Measurements from ENCODE around the gene CNN2. TPM values are rescaled to one million over a fixed set of nuclear protein-coding genes. Genes with fewer than 3 reads are reported as not detected.
A peak's percentile ranks its signal among the peaks of the same experiment; 100 is the strongest.

The CNN2 gene
- total RNA-seq, 2 experiments from 2014 or later = 123 to 130 TPM

DNA sequence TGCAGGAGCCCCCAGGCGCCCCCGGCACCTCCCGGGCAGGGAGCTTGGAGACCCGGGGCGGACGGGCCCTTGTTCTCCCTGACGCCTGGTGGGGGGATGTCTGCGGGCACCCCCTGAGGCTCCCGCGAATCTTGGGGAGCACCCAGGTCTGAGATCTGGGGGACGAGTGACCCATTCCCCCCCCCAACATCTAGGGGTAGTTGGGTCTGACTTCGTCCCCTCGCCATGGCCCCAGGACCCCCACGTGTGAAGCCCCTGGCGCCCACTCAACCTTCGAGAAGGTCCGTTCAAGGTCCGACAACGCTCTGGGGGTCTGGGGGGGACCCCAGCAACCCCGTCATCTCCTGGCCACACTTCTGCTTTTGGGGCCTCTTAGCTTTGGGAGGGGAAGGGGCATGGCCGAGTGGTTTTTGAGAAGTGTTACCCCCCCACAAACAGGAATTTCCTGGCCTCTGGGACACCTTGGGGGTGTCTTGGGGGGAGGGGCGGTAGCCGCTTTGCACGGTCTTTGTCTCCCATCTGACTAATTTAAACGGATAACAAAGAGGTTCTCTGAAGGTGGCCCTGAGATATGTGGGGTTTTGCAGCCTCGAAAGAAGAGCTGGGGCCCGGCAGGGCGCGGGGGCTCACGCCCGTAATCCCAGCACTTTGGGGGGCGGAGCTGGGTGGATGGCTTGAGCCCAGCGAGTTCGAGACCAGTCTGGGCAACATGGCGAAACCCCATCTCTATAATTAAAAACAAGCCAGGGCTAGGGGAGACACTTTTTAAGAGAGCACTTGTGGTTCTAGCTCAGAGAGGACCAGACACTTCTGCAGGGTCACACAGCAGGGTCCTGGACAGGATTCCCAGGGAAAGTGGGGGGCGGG, 608 bp downstream of the CNN2 start:
- peak overlapping the region; percentile 92 for H3K4me3 Mint-ChIP-seq
- H3K4me1 Mint-ChIP-seq (ENCODE audit: low read depth) = peaks cover 25% of the 10 kb centered on the region
- DNase-seq = peak; percentile 44
- ChIA-PET CTCF (interaction anchor here (0.8 to 2.1 kb wide), 4 partner anchors 37 to 239 kb away, joined by 3 to 8 read pairs (median 4); partner anchors contain the start of gene ARHGAP45), POLR2A (interaction anchor here (0.6 to 5.4 kb wide), 7 partner anchors 12 to 107 kb away, joined by 3 to 23 read pairs (median 3); partner anchors contain the start of genes ABCA7 and ARHGAP45)
- H3K27me3 Mint-ChIP-seq = no peaks in the 10 kb centered on the region
- no peaks in the 10 kb centered on the region for H3K9me3 Mint-ChIP-seq
- peak overlapping the region; percentile 86 for H3K27ac Mint-ChIP-seq
- H3K36me3 Mint-ChIP-seq = peaks cover 13% of the 10 kb centered on the region
- intact Hi-C loops (cut with micrococcal nuclease) = no loop called here

DNA sequence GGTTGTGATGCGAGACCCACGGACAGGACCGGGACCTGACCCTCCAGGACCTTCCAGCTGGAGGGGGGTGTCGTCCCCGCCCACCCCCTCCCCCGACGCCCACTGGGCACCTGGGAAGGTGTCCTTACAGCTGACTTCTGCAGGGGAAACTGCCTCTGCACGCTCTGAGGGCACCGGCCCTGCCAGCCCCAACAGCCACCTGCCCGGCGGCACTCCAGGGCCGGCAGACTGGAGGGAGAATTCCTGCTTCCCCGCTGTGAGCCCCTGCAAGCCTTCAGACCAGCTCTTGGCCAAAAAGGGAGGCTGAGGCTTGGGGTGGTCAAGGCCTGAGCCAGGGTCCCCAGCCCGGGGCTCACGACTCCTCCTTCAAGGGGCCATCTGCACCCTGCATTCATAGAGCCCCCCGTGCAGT, 1.2 kb downstream of the CNN2 start:
- peaks cover 20% of the 10 kb centered on the region for H3K36me3 Mint-ChIP-seq
- H3K4me3 Mint-ChIP-seq = peak overlapping the region; percentile 92
- H3K9me3 Mint-ChIP-seq = no peaks in the 10 kb centered on the region
- ChIA-PET POLR2A (interaction anchor here (0.8 to 5.4 kb wide), 9 partner anchors 11 to 106 kb away, joined by 3 to 23 read pairs (median 4); partner anchors contain the start of genes ABCA7 and ARHGAP45), CTCF (interaction anchor here (0.8 to 2.1 kb wide), 4 partner anchors 9 to 239 kb away, joined by 3 to 8 read pairs (median 7); partner anchors contain the start of gene ARHGAP45)
- intact Hi-C loops (cut with micrococcal nuclease) = no loop called here
- no peaks in the 10 kb centered on the region for H3K27me3 Mint-ChIP-seq
- H3K4me1 Mint-ChIP-seq (ENCODE audit: low read depth) = peaks cover 25% of the 10 kb centered on the region
- H3K27ac Mint-ChIP-seq = peak overlapping the region; percentile 86
- DNase-seq = no peak

DNA sequence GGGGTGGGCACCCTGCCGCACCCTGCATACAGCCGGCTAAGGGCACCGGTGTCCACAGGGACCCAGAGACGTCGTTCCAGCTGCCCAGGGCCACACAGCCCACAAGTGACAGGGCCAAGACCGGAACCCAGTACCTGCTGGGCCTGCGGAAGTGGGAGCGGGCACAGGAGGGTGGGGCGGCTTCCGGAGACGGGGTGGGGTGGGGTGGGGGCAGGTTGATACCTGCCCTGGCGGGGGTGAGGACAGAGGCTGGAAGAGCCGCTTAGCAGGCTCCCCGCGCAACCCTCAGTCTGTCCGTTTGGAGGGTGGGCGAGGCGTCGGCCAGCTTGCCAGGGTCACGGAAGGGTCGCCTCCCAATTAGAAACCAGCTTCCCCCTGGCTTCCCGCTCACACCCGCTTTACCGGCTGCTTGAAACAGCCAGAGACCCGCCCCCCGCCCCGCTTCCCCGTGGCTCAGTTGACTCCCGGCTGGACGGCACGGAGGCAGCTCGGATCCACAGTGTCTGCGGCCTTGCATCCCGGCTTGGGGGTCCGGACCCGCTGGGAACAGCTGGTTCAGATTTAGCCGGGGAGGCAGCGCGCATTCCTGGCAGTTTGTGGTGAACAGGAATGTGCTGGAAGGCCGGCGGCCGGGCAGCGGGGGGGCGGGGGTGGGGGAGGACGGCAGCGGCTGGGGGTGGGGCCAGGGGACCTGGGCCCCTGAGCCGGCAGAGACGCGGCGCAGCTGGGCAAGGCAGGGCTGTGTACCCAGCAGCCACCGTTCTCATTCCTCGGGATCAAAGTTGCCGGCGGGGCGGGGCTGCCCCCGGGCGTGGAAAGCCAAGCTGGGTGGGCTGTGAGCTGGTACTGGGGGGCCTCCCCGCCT, 1.9 kb downstream of the CNN2 start:
- POLR2A ChIA-PET = interaction anchor here (0.7 to 5.4 kb wide), 8 partner anchors 10 to 105 kb away, joined by 3 to 23 read pairs (median 4); partner anchors contain the start of gene ABCA7
- H3K4me3 Mint-ChIP-seq = peak overlapping the region; percentile 92
- peak overlapping the region; percentile 81 for H3K27ac Mint-ChIP-seq
- CTCF ChIA-PET = interaction anchor here (0.8 to 2.1 kb wide), 5 partner anchors 8 to 238 kb away, joined by 3 to 7 read pairs (median 4); no protein-coding TSS in a partner anchor
- no peaks in the 10 kb centered on the region for H3K27me3 Mint-ChIP-seq
- intact Hi-C loops (cut with micrococcal nuclease) = no loop called here
- H3K4me1 Mint-ChIP-seq (ENCODE audit: low read depth) = peaks cover 27% of the 10 kb centered on the region
- H3K9me3 Mint-ChIP-seq = no peaks in the 10 kb centered on the region
- H3K36me3 Mint-ChIP-seq = peaks cover 23% of the 10 kb centered on the region
- DNase-seq = peak; percentile 74

GRCh38 chr19:1032264-1032867, 6.0 kb downstream of the CNN2 start:
- peaks cover 27% of the 10 kb centered on the region for H3K4me1 Mint-ChIP-seq (ENCODE audit: low read depth)
- peaks cover 37% of the 10 kb centered on the region for H3K36me3 Mint-ChIP-seq
- no peak overlapping the region for H3K27ac Mint-ChIP-seq
- no peaks in the 10 kb centered on the region for H3K9me3 Mint-ChIP-seq
- no peaks in the 10 kb centered on the region for H3K27me3 Mint-ChIP-seq
- ChIA-PET CTCF (interaction anchor here (1.1 kb wide), 1 partner anchor 212 kb away, joined by 3 read pairs; no protein-coding TSS in a partner anchor), POLR2A (interaction anchor here (0.7 kb wide), 1 partner anchor 42 kb away, joined by 3 read pairs; no protein-coding TSS in a partner anchor)
- no peak overlapping the region for H3K4me3 Mint-ChIP-seq
- intact Hi-C loops (cut with micrococcal nuclease) = no loop called here
- DNase-seq = no peak

DNA sequence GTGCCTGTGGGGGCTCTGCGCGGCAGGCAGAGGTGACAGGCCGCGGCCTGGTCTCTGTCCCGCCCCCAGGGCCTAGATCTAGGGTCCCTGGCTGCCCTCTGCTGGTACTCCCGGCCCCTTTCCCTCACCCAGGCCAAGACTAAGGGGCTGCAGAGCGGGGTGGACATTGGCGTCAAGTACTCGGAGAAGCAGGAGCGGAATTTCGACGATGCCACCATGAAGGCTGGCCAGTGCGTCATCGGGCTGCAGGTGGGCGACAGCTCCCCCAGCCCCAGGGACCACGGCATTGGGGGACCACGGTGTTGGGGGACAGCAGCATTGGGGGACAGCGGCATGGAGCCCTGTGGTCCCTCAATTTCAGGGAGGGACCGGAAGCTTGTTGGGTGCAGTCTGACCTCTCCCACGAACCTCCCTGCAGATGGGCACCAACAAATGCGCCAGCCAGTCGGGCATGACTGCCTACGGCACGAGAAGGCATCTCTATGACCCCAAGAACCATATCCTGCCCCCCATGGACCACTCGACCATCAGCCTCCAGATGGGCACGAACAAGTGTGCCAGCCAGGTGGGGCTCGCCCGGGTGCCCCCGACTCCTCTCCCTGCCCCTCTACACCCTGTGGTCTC, 9.7 kb downstream of the CNN2 start:
- H3K4me1 Mint-ChIP-seq (ENCODE audit: low read depth) = peaks cover 39% of the 10 kb centered on the region
- no peak overlapping the region for H3K4me3 Mint-ChIP-seq

GRCh38 chr19:1037621-1038064, 11.2 kb downstream of the CNN2 start:
- H3K27ac Mint-ChIP-seq = peak overlapping the region; percentile 82
- CTCF ChIA-PET = interaction anchor here (1.5 to 4.2 kb wide), 4 partner anchors 9 to 52 kb away, joined by 3 to 31 read pairs (median 6); partner anchors contain the start of gene ARHGAP45
- H3K4me3 Mint-ChIP-seq = peak overlapping the region; percentile 39
- intact Hi-C loops (cut with micrococcal nuclease) = loop anchor here (2.0 kb wide), 1 partner anchor 39 kb away; no protein-coding TSS in a partner anchor
- no peaks in the 10 kb centered on the region for H3K9me3 Mint-ChIP-seq
- peaks cover 45% of the 10 kb centered on the region for H3K4me1 Mint-ChIP-seq (ENCODE audit: low read depth)
- POLR2A ChIA-PET = interaction anchor here (0.6 to 3.7 kb wide), 2 partner anchors 10 to 227 kb away, joined by 3 to 23 read pairs; partner anchors contain the start of gene CNN2
- DNase-seq = no peak
- no peaks in the 10 kb centered on the region for H3K27me3 Mint-ChIP-seq
- H3K36me3 Mint-ChIP-seq = peaks cover 31% of the 10 kb centered on the region

More for the DNA sequence above, 9.7 kb downstream of the CNN2 start:
- no peaks in the 10 kb centered on the region for H3K27me3 Mint-ChIP-seq
- H3K27ac Mint-ChIP-seq = no peak overlapping the region
- ChIA-PET POLR2A (no interaction called here), CTCF (interaction anchor here (0.7 to 1.6 kb wide), 4 partner anchors 7 to 73 kb away, joined by 4 to 7 read pairs (median 6); partner anchors contain the start of gene ARHGAP45)
- DNase-seq = no peak
- no peaks in the 10 kb centered on the region for H3K9me3 Mint-ChIP-seq
- intact Hi-C loops (cut with micrococcal nuclease) = no loop called here
- peaks cover 40% of the 10 kb centered on the region for H3K36me3 Mint-ChIP-seq

GRCh38 chr19:1038978-1039645, 12.7 kb downstream of the CNN2 start:
- ChIA-PET POLR2A (interaction anchor here (0.5 to 3.7 kb wide), 6 partner anchors 11 to 51 kb away, joined by 3 to 23 read pairs (median 5); partner anchors contain the start of genes ARHGAP45, CNN2 and RNU6-2), CTCF (interaction anchor here (0.8 to 4.2 kb wide), 8 partner anchors 9 to 150 kb away, joined by 3 to 31 read pairs (median 4); partner anchors contain the start of genes ARHGAP45, GPX4 and RNU6-2)
- no peak for DNase-seq
- Mint-ChIP-seq H3K9me3 (no peaks in the 10 kb centered on the region), H3K4me3 (peak overlapping the region; percentile 84), H3K27me3 (no peaks in the 10 kb centered on the region), H3K36me3 (peaks cover 26% of the 10 kb centered on the region), H3K4me1 (ENCODE audit: low read depth) (peaks cover 41% of the 10 kb centered on the region), H3K27ac (peak overlapping the region; percentile 82)
- intact Hi-C loops (cut with micrococcal nuclease) = loop anchor here (2.0 kb wide), 1 partner anchor 38 kb away; no protein-coding TSS in a partner anchor

DNA sequence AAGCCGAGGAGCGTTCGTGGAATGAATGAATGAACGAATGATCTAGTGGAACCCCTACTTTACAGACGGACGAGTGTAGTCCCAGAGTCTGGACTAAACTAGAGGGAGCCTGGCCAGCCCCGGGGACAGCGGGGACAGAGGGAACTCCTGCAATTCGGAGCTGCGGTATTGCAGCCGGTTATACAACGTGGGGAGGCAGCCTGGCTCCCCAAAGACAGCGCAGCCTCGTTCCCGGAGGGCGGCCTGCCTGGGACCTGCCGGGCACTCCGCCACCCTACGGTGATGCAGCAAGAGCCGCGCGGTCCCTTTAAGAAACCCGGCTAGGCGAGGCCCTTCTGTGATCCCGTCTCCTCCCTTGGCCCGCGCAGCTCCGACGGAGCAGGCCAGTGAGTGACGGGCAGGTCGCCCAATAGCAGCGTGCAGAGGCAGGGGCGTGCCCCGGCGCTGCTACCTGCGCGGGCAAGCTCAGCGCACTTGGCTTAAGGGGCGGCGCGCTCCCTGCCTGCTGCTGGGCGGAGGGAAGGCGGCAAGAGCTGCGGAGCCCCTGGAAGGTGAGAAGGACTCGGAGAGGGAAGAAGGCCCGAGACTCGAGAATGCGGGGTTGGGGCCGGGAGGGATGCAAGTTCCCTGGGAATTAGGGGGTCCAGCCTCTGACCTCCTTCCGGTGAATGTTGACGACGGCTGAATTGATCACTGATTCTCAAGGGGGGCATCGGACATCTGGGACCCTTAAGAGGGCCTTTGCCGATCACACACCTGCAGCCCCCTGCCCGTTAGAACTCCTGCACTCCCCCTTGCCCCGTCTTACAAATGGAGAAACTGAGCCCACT, 13.5 kb downstream of the CNN2 start, which contains the start of gene ABCA7:
Gene ABCA7 (plus strand): TSS at position 462 of the 830 bp plus-strand sequence. CDS start 1,255 bp downstream, outside the sequence.
- peaks cover 41% of the 10 kb centered on the region for H3K4me1 Mint-ChIP-seq (ENCODE audit: low read depth)
- H3K9me3 Mint-ChIP-seq = no peaks in the 10 kb centered on the region
- DNase-seq = peak; percentile 99
- intact Hi-C loops (cut with micrococcal nuclease) = loop anchor here (2.0 kb wide), 3 partner anchors 19 to 37 kb away; partner anchors contain the start of genes ARHGAP45, RNU6-2 and TMEM259
- ChIA-PET POLR2A (interaction anchor here (0.5 to 3.7 kb wide), 6 partner anchors 12 to 174 kb away, joined by 3 to 23 read pairs (median 5); partner anchors contain the start of genes ARHGAP45, CNN2 and RNU6-2), CTCF (interaction anchor here (0.8 to 4.2 kb wide), 7 partner anchors 9 to 149 kb away, joined by 3 to 31 read pairs (median 4); partner anchors contain the start of genes ARHGAP45, GPX4 and RNU6-2)
- H3K27me3 Mint-ChIP-seq = no peaks in the 10 kb centered on the region
- peak within 1 kb of the TSS; percentile 84 for H3K4me3 Mint-ChIP-seq
- peaks cover 26% of the 10 kb centered on the region for H3K36me3 Mint-ChIP-seq
- H3K27ac Mint-ChIP-seq = peak within 1 kb of the TSS; percentile 82

All from activated CD4-positive, alpha-beta memory T cell treated with anti-CD3 and anti-CD28 coated beads for 36 hours (primary cell).